GM12891 (cell line): ENCODE measurements around the gene NDUFAF7. TPM values are rescaled to one million over a fixed set of nuclear protein-coding genes. Genes with fewer than 3 reads are reported as not detected.
"Not testable (repeated sequence)": the region's sequence is repeated elsewhere in the genome, so short reads cannot be mapped to it uniquely, and the experiment has no call there.

Experiments used
- DNase-seq: peaks from one replicate; pipeline ENCODE4 v3.0.0; 2011; ENCODE audit warnings: low spot score; ENCODE audit not compliant: insufficient read length
- FAIRE-seq: peaks from 2 replicates; lab custom pipeline; 2011; peaks lifted over from hg19 to GRCh38; lab: Jason Lieb, UNC
- PAX5 ChIP-seq: IDR thresholded peaks from 2 replicates; pipeline ENCODE4 v1.6.1; 2011; ENCODE audit warnings: low read length, moderate library complexity, mild to moderate bottlenecking; ENCODE audit not compliant: insufficient read depth, severe bottlenecking
- POLR2A ChIP-seq: IDR thresholded peaks from 2 replicates; pipeline ENCODE4 v1.6.1; 2011; ENCODE audit warnings: low read depth, low read length, control low read depth
- POLR2AphosphoS5 ChIP-seq: IDR thresholded peaks from 2 replicates; pipeline ENCODE4 v1.6.1; 2011; ENCODE audit warnings: low read depth, low read length, control low read depth
- POU2F2 ChIP-seq: IDR thresholded peaks from 2 replicates; pipeline ENCODE4 v1.6.1; 2011; ENCODE audit warnings: low read depth, mild to moderate bottlenecking, control low read depth, low read length, moderate library complexity
- SPI1 ChIP-seq: IDR thresholded peaks from 2 replicates; pipeline ENCODE4 v1.6.1; 2011; ENCODE audit warnings: low read depth, low read length, control low read depth
- TAF1 ChIP-seq: IDR thresholded peaks from 2 replicates; pipeline ENCODE4 v1.6.1; 2011; ENCODE audit warnings: low read depth, low read length, control low read depth
- polyA plus RNA-seq: library from polyadenylated mRNA; unstranded; fragments of >200 nt; gene quantifications from one replicate; pipeline ENCODE4 v1.2.1, GENCODE V29; 2012; ENCODE audit warnings: low read depth, missing spikeins, inconsistent platforms; ENCODE audit not compliant: missing spikeins

The NDUFAF7 gene
- 17.9 TPM for polyA plus RNA-seq

GRCh38 chr2:37231241-37232130, at the start of gene NDUFAF7, which contains the start of gene CEBPZ:
Gene NDUFAF7 (plus strand): TSS chr2:37231658. CDS start chr2:37231706, 48 bp downstream.
Gene CEBPZ (minus strand): TSS chr2:37231596. CDS start chr2:37231567, 29 bp downstream.
- FAIRE-seq (peak; percentile 96), DNase-seq (peak; percentile 77)

DNA sequence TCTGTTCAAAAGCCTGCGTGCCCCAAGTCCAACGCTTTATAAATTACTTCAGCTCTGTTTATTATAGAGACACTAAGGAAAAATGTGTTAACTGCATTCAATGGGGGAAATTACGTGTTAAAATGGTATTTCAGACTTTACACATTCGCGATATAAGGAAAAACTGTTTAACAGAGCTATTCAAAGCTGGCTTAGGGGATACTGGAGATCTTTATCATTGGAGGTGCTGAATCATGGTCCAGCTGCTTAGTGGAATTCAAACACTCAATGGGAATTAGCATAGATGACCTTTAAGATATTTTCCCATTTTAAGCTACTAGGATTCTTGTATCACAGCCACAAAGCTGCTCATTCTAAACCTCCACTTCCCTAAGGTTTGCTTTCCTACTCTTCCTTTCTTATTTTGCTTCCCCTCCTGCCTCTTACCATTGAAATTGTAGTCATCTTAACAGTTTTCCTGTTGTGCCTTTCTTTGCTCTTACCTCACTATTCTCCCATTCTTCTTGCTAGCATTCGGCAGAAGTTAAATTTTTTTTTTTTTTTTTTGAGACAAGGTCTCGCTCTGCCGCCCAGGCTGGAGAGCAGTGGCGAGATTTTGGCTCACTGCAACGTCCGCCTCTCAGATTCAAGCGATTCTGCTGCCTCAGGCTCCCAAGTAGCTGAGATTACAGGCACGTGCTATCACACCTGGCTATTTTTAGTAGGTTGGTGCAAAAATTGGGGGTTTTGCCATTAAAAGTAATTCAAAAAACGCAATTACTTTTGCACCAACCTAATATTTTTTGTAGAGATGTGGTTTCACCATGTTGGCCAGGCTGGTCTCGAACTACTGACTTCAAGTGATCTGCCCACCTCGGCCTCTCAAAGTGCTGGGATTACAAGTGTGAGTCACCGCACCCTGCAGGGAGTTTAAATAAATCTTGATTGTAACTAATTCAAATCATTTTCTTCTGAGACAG, 49.5 kb upstream of the NDUFAF7 start:
- FAIRE-seq (no peak), DNase-seq (no peak)
- TF ChIP-seq PAX5: no peak
- no peak for TF ChIP-seq POU2F2

More at GRCh38 chr2:37231241-37232130, at the start of gene NDUFAF7, which contains the start of gene CEBPZ:
- TF ChIP-seq TAF1 (peak; percentile 78), POU2F2 (no peak), PAX5 (no peak), POLR2AphosphoS5 (peak; percentile 87), SPI1 (no peak), POLR2A (peak; percentile 90)

DNA sequence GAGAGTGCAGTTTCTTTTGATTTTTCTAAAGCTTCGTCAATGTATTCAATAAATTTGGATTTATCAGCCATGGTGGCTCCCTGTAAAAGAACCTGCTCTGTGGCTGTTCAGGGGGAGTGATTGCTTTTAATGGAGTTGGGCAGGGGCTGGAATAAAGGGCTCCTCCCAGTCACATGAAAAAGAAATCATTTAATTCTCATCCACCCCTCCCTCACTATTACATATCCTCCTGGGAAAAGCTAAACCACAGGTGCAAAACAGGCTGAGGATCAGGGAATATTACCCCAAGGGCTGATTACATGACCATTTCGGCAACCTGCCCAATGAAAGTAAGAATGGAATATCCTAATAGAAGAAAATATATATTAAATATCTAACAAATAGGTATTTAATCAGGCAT, 42.9 kb upstream of the NDUFAF7 start, which contains the start of gene SULT6B1:
Gene SULT6B1, minus strand, starts transcription at position 101 of the 400 bp plus-strand sequence. Its CDS starts 30 bp downstream, at position 71.
- no peak for FAIRE-seq
- TF ChIP-seq SPI1 (no peak), POLR2AphosphoS5 (no peak), POU2F2 (no peak), PAX5 (no peak), TAF1 (no peak), POLR2A (no peak)
- no peak for DNase-seq

GRCh38 chr2:37189452-37190153, 41.9 kb upstream of the NDUFAF7 start:
- FAIRE-seq (no peak), DNase-seq (no peak)
- TF ChIP-seq TAF1 (no peak), POU2F2 (no peak), POLR2AphosphoS5 (no peak), PAX5 (no peak), SPI1 (no peak), POLR2A (no peak)

GRCh38 chr2:37190290-37190689, 41.2 kb upstream of the NDUFAF7 start:
- no peak for FAIRE-seq
- no peak for TF ChIP-seq POLR2AphosphoS5
- TF ChIP-seq POU2F2: no peak
- no peak for TF ChIP-seq TAF1
- TF ChIP-seq SPI1: no peak
- no peak for TF ChIP-seq PAX5
- TF ChIP-seq POLR2A: no peak
- DNase-seq: no peak

DNA sequence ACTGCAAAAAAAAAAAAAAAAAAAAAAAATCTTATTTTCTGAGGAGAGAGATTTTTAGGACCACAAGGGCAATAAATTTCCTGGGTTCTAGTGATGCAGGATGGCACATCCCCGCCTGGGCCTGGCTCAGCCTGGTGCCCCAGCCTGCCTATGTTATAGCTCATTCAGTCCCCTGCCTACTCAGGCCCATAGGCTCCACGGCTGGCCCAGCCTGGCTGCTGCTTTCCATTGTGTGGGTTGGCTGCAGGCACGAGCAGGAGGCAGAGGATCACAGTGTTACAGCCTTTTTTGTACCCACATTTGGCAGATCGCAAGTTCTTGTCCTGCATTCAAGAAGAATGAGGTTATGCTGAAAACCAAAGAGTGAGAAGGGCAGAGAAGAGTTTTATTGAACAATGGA, 40.2 kb upstream of the NDUFAF7 start:
- no peak for DNase-seq
- FAIRE-seq: no peak
- TF ChIP-seq POLR2AphosphoS5 (no peak), TAF1 (no peak), PAX5 (no peak), POU2F2 (no peak), SPI1 (no peak), POLR2A (no peak)

GRCh38 chr2:37191747-37192146, 39.7 kb upstream of the NDUFAF7 start:
- TF ChIP-seq POU2F2 (no peak), POLR2AphosphoS5 (no peak), POLR2A (no peak), PAX5 (no peak), SPI1 (no peak), TAF1 (no peak)
- DNase-seq (no peak), FAIRE-seq (no peak)

DNA sequence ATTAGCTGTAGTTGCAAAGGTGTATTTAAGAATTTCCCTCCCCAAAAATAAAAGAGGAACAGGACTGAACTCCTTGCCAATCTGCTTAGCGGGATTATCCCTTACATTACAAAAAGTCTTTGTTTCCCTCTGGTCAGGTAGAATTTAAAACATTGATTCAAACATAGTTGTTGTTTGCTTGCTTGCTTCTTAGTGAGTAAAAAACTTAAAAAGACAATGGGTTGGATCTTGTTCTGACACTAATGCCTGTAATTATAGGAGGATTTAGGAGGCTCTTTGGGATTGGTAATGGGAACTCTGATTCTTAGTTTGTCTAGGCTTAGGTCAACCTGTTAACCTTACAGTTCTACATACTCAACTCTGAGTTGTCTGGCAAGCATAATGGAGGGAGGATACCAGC, 38.9 kb upstream of the NDUFAF7 start:
- FAIRE-seq (no peak), DNase-seq (no peak)

DNA sequence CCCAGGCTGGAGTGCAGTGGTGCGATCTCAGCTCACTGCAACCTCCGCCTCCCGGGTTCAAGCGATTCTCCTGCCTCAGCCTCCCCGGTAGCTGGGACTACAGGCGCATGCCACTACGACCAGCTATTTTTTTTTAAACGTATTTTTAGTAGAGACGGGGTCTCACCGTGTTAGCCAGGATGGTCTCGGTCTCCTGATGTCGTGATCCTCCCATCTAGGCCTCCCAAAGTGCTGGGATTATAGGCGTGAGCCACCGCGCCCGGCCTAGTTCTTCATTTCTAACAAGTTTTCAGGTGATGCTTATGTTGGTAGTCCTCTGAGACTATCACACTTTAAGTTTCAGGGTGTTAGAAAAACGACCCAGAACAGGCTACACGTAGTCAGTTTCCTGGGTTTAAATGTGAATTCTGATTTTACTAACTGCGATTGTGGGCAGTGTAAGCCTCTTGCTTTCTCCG, 35.6 kb upstream of the NDUFAF7 start:
- FAIRE-seq, DNase-seq: not testable (repeated sequence)

More for the DNA sequence above, 38.9 kb upstream of the NDUFAF7 start:
- TF ChIP-seq SPI1: no peak
- no peak for TF ChIP-seq POU2F2
- TF ChIP-seq POLR2AphosphoS5: no peak
- no peak for TF ChIP-seq PAX5
